Measurements from ENCODE around the gene PARN. TPM values are rescaled to one million over a fixed set of nuclear protein-coding genes. Genes with fewer than 3 reads are reported as not detected.

Gene PARN
- total and polyA plus RNA-seq, 2 of the 4 experiments (the other 2 are of a cell fraction): 24.6 to 25.1 TPM

- Histone ChIP-seq H3K4me1 (ENCODE audit: control insufficient read depth, insufficient read depth, low read length) (peaks cover 7% of the 10 kb centered on the region), H2BK120ac (ENCODE audit: low read depth, low read length) (no peak overlapping the region), H4K8ac (ENCODE audit: low read depth in 2 of 2, low read length in 2 of 2) (no peak overlapping the region), H3K18ac (ENCODE audit: low read depth, low read length) (no peak overlapping the region), H3K4ac (ENCODE audit: low read depth, low read length) (no peak overlapping the region), H3K27me3 (ENCODE audit: control insufficient read depth, insufficient read depth, low read length) (no peaks in the 10 kb centered on the region), H2AK5ac (ENCODE audit: low read depth, low read length) (no peak overlapping the region), H3K9me3 (ENCODE audit: control insufficient read depth, insufficient read depth, low read length) (no peaks in the 10 kb centered on the region), H2BK5ac (ENCODE audit: low read depth, low read length, poor library complexity, severe bottlenecking) (no peak overlapping the region), H2AFZ (replicated peaks; ENCODE audit: low read length, poor library complexity) (no peak overlapping the region), H4K5ac (ENCODE audit: low read depth, low read length) (no peak overlapping the region), H4K91ac (ENCODE audit: insufficient read depth, low read depth, low read length) (no peak overlapping the region), H3K14ac (replicated peaks; ENCODE audit: low read depth, low read length) (no peak overlapping the region), H4K20me1 (ENCODE audit: insufficient read depth, low read length) (no peaks in the 10 kb centered on the region), H3K79me1 (ENCODE audit: low read depth in 1 of 2, low read length in 2 of 2) (peaks cover 7 to 11% of the 10 kb centered on the region in 2 experiments), H3K23ac (ENCODE audit: low read depth, low read length) (no peak overlapping the region), H3K56ac (ENCODE audit: extremely low read depth, insufficient read depth, low read length) (no peak overlapping the region), H3K4me3 (ENCODE audit: insufficient read depth, low read depth, low read length) (no peak overlapping the region), H3K27ac (ENCODE audit: insufficient read depth, low read length) (no peak overlapping the region), H3K9ac (ENCODE audit: low read depth, low read length) (no peak overlapping the region), H3K36me3 (ENCODE audit: control insufficient read depth, insufficient read depth, low read length) (no peaks in the 10 kb centered on the region), H3K9me1 (ENCODE audit: insufficient read depth, low read length) (peaks cover 8% of the 10 kb centered on the region), H2BK15ac (ENCODE audit: low read depth, low read length) (no peak overlapping the region), H3K4me2 (ENCODE audit: low read depth, low read length) (no peak overlapping the region), H2BK20ac (ENCODE audit: low read depth, low read length) (no peak overlapping the region), H2AK9ac (replicated peaks; ENCODE audit: low read depth, low read length, poor library complexity) (no peak overlapping the region)
- ChIA-PET POLR2A (ENCODE audit: unreplicated experiment) (no interaction called here), CTCF (interaction anchor here (0.6 kb wide), 1 partner anchor 11 kb away, joined by 3 read pairs; no protein-coding TSS in a partner anchor)
- in situ Hi-C loops (cut with MboI; ENCODE audit: low sequenced_read_pairs) (no loop called here), intact Hi-C loops (cut with micrococcal nuclease) (no loop called here), dilution Hi-C loops (cut with HindIII; ENCODE audit: low sequenced_read_pairs, unreplicated experiment) (no loop called here)
- BruUV-seq (replicated peaks): no TSS peak
- 100% methylated on average over 2 of the region's 3 CpGs; no CpG with 5 or more reads in 1 of the 2 experiments for WGBS, 2 experiments (ENCODE audit: extremely low coverage in 2 of 2, insufficient read length in 1 of 2)
- no peak for DNase-seq
- ATAC-seq (ENCODE audit: low read depth): no peak
- TF ChIP-seq MXI1 (IDR thresholded peaks at IDR 0.05; ENCODE audit: borderline replicate concordance, low read depth, low read length) (no peak), MAFK (IDR thresholded peaks at IDR 0.05; ENCODE audit: low read depth, low read length) (no peak), ELK1 (IDR thresholded peaks at IDR 0.05; ENCODE audit: borderline replicate concordance, low read depth, low read length) (no peak), BHLHE40 (IDR thresholded peaks at IDR 0.05; ENCODE audit: low read depth, low read length) (no peak), MAZ (IDR thresholded peaks at IDR 0.05; ENCODE audit: borderline replicate concordance, low read depth, low read length) (no peak), NFE2L2 (IDR thresholded peaks at IDR 0.05; ENCODE audit: low read depth, low read length) (no peak)
These were observed 115.1 kb downstream of the PARN start for GRCh38 chr16:14514967-14515366.
